HCT116 (cell line): ENCODE measurements around the gene KIRREL1. TPM values are rescaled to one million over a fixed set of nuclear protein-coding genes. Genes with fewer than 3 reads are reported as not detected.
A peak's percentile ranks its signal among the peaks of the same experiment; 100 is the strongest.

Source experiments
- ATAC-seq: fragments of 200-7000 bp; cut with Tn5 transposase; 2 replicates; pipeline ENCODE4 v1.9.1; 2020; ENCODE audit warnings: mild to moderate bottlenecking, moderate library complexity
- BruUV-seq: library from RNA; stranded (reverse); fragments of 400-500 nt; replicated peaks from 2 replicates; lab custom pipeline; 2021; lab: Mats Ljungman, UMichigan
- CTCF ChIA-PET: fragments of 300-600 bp; sonication (Branson Sonifier 250); formaldehyde crosslinking; loops from one replicate; lab custom pipeline; 2021; ENCODE audit warnings: antibody characterized with exemption; lab: Charles Lee
- POLR2A ChIA-PET: fragments of 300-600, 350-600 bp; sonication (Branson Sonifier 250); formaldehyde crosslinking; loops from one replicate; lab custom pipeline; 2021; ENCODE audit warnings: antibody characterized with exemption; lab: Charles Lee
- RAD21 ChIA-PET, 2 experiments: fragments of 300-600 bp; sonication (Branson Sonifier 250); formaldehyde crosslinking; loops; one replicate each; lab custom pipeline; 2023; ENCODE audit warnings: low total read pairs in 2 of 2; ENCODE audit not compliant: uncharacterized antibody in 2 of 2, unreplicated experiment in 2 of 2, low non-redundant PET in 1 of 2; lab: Charles Lee
- DNase-seq: peaks from one replicate; pipeline ENCODE4 v3.0.0-alpha.2; 2010; ENCODE audit warnings: low read depth, low spot score
- H2AFZ ChIP-seq: fragments of 200-600 bp; shearing (Covaris generic), sonication (generic); 2 replicates; pipeline ENCODE4 v1.6.1; 2017; ENCODE audit warnings: low read depth, mixed run types, mixed read lengths, antibody characterized with exemption, low read length; ENCODE audit not compliant: poor library complexity, severe bottlenecking
- H3K27ac ChIP-seq: 2 replicates; pipeline ENCODE4 v1.5.1; 2012; ENCODE audit warnings: low read depth, low read length
- H3K27me3 ChIP-seq: fragments of 200-600 bp; sonication (generic); 2 replicates; pipeline ENCODE4 v1.6.1; 2016; ENCODE audit warnings: mixed run types, low read length, mixed read lengths; ENCODE audit not compliant: insufficient read depth
- H3K36me3 ChIP-seq, 2 experiments: fragments of 200-500 bp in 1 of 2; fragments of 200-600 bp in 1 of 2; sonication (Bioruptor generic) in 1 of 2; sonication (generic) in 1 of 2; 2 replicates each; pipeline versions ENCODE4 v1.5.1 to v1.6.1; 2014 to 2016; ENCODE audit warnings: low read length in 2 of 2, inconsistent platforms in 1 of 2, mixed read lengths in 1 of 2, mixed run types in 1 of 2; ENCODE audit not compliant: insufficient read depth in 2 of 2, control insufficient read depth in 1 of 2
- H3K4me1 ChIP-seq, 2 experiments: fragments of 200-600 bp in 1 of 2; sonication (generic) in 1 of 2; 2 replicates each; pipeline versions ENCODE4 v1.5.1 to v1.6.1; 2012 to 2017; ENCODE audit warnings: low read length in 2 of 2, inconsistent platforms in 1 of 2, mild to moderate bottlenecking in 1 of 2, mixed read lengths in 1 of 2, mixed run types in 1 of 2, moderate library complexity in 1 of 2; ENCODE audit not compliant: insufficient read depth in 2 of 2, control insufficient read depth in 1 of 2
- H3K4me2 ChIP-seq: fragments of 200-600 bp; sonication (generic); 2 replicates; pipeline ENCODE4 v1.6.1; 2017; ENCODE audit warnings: mixed run types, low read length, mixed read lengths
- H3K4me3 ChIP-seq, 2 experiments: fragments of 200-600 bp in 1 of 2; sonication (generic) in 1 of 2; replicated peaks in 1 of 2; 2 replicates each; pipeline ENCODE4 v1.5.1; 2011 to 2016; ENCODE audit warnings: low read length in 2 of 2, control low read depth in 1 of 2, low read depth in 1 of 2, mild to moderate bottlenecking in 1 of 2, mixed read lengths in 1 of 2, mixed run types in 1 of 2
- H3K79me2 ChIP-seq: fragments of 200-600 bp; sonication (generic); 2 replicates; pipeline ENCODE4 v1.6.1; 2017; ENCODE audit warnings: mild to moderate bottlenecking, mixed run types, low read length, moderate library complexity, mixed read lengths; ENCODE audit not compliant: insufficient read depth
- H3K9ac ChIP-seq: fragments of 200-600 bp; sonication (generic); 2 replicates; pipeline ENCODE4 v1.6.1; 2016; ENCODE audit warnings: low read length, mixed read lengths
- H3K9me2 ChIP-seq: fragments of 200-600 bp; sonication (generic), shearing (Covaris generic); 2 replicates; pipeline ENCODE4 v1.6.1; 2017; ENCODE audit warnings: mixed run types, mild to moderate bottlenecking, moderate library complexity; ENCODE audit not compliant: insufficient read depth
- H3K9me3 ChIP-seq, 2 experiments: fragments of 200-500 bp in 1 of 2; fragments of 200-600 bp in 1 of 2; sonication (Bioruptor generic) in 1 of 2; sonication (generic) in 1 of 2; 2 replicates each; pipeline ENCODE4 v1.6.1; 2014 to 2017; ENCODE audit warnings: low read length in 2 of 2, mixed read lengths in 2 of 2, inconsistent platforms in 1 of 2, low read depth in 1 of 2, mild to moderate bottlenecking in 1 of 2, mixed run types in 1 of 2, moderate library complexity in 1 of 2; ENCODE audit not compliant: control insufficient read depth in 1 of 2, insufficient read depth in 1 of 2
- H4K20me1 ChIP-seq: fragments of 200-600 bp; sonication (generic), shearing (Covaris generic); 2 replicates; pipeline ENCODE4 v1.6.1; 2017; ENCODE audit warnings: mixed run types, mild to moderate bottlenecking, moderate library complexity; ENCODE audit not compliant: insufficient read depth
- CTCF ChIP-seq, 3 experiments: fragments of 200-600 bp in 1 of 3; sonication (generic) in 1 of 3; IDR thresholded peaks in 2 of 3; conservative IDR thresholded peaks in 1 of 3; 2 replicates each; pipeline ENCODE4 v1.5.1; 2012 to 2017; ENCODE audit warnings: low read depth in 2 of 3, low read length in 2 of 3, antibody characterized with exemption in 1 of 3, borderline replicate concordance in 1 of 3, control low read depth in 1 of 3, mild to moderate bottlenecking in 1 of 3, mixed read lengths in 1 of 3, mixed run types in 1 of 3, moderate library complexity in 1 of 3; ENCODE audit not compliant: insufficient read depth in 1 of 3
- EGR1 ChIP-seq: IDR thresholded peaks from 2 replicates; pipeline ENCODE4 v1.6.1; 2012; ENCODE audit warnings: low read depth
- YY1 ChIP-seq: IDR thresholded peaks from 2 replicates; pipeline ENCODE4 v1.6.1; 2011; ENCODE audit warnings: low read length, low read depth, moderate library complexity, mild to moderate bottlenecking; ENCODE audit not compliant: insufficient replicate concordance; ENCODE audit errors: extremely low read depth
- ZFX ChIP-seq: fragments of 450-650 bp; IDR thresholded peaks from 2 replicates; pipeline ENCODE4 v1.6.1; 2017
- intact Hi-C: fragments of 100-400 bp; cut with micrococcal nuclease; formaldehyde crosslinking; loops from 2 replicates; pipeline ENCODE4 v1.10.0; 2022
- total RNA-seq: library from RNA; stranded (reverse); gene quantifications from one replicate; pipeline ENCODE4 v1.2.1, GENCODE V29; 2021; ENCODE audit not compliant: unreplicated experiment

The KIRREL1 gene
- total RNA-seq, 1 experiment from 2014 or later: 20.0 TPM

DNA sequence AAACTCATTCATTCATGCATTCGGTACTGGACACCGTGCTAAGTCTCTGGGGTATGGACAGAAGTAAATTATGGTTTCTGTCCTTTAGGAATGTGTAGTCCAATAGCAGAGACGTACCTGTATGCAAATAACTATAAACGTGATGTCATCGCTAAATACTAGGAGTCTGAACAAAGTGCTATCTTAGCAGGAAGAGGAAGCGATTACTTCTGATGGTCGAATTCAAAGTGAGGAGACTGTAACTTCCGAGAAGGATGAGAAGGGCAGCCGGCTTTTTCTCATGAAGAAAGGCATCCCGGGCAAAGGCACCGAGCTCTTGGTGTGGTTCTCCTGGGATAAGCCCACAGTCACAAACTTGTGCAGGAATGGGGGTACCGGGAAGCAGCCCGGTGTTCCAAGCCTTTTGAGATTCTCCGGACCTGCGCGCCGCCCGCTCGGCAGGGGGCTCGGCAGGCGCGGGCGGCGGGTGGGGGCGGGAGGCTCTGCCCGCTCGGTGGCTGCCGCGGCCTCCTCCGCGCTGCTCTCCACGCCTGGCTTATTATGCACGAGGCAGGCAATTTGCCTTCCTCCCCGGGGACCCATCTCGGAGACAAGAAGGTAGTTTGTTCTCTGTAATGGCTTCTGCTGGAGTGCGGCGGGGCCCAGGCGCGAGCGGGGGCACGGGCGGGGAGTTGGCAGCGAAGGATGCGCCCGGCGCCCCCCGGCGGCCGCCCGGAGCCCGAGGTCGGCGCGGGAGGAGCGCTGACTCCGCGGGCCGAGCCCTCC is 119.7 kb downstream of the KIRREL1 start:
- H3K27ac ChIP-seq: no peak overlapping the region
- H3K36me3 ChIP-seq: no peaks in the 10 kb centered on the region
- no peaks in the 10 kb centered on the region for H3K9me2 ChIP-seq
- peak overlapping the region; percentile 37 for H3K9ac ChIP-seq
- peak overlapping the region; percentile 83 for H3K4me2 ChIP-seq
- ChIA-PET POLR2A (no interaction called here), CTCF (interaction anchor here (0.8 to 15.6 kb wide), 9 partner anchors 9 to 149 kb away, joined by 3 to 393 read pairs (median 5); partner anchors contain the start of gene KIRREL1), RAD21 (interaction anchor here in 1 of 2 experiments (1.2 kb wide), 1 partner anchor 121 kb away, joined by 7 read pairs; no protein-coding TSS in a partner anchor)
- peaks cover 2 to 22% of the 10 kb centered on the region in 2 experiments; a peak in 2 of 4 replicates for H3K4me1 ChIP-seq
- DNase-seq (no peak), ATAC-seq (peak; percentile 86)
- TF ChIP-seq YY1 (peak; percentile 72), ZFX (peak; percentile 49; the same call in 1 of the 2 replicates), EGR1 (no peak), CTCF (IDR thresholded peaks at IDR 0.05 in 2 of 3, conservative IDR thresholded peaks at IDR 0.05 in 1 of 3; ENCODE audit: borderline replicate concordance in 1 of 3, insufficient read depth in 1 of 3, low read depth in 2 of 3, low read length in 2 of 3) (peak; percentile 10 to 61 (median 32); a peak in 3 of 6 replicates)
- peak overlapping the region; percentile 97 for H2AFZ ChIP-seq
- intact Hi-C loops: no loop called here
- peak overlapping the region; percentile 39 to 61 for H3K4me3 ChIP-seq
- H4K20me1 ChIP-seq: no peaks in the 10 kb centered on the region
- no TSS peak for BruUV-seq
- no peaks in the 10 kb centered on the region for H3K79me2 ChIP-seq
- H3K9me3 ChIP-seq: no peaks in the 10 kb centered on the region
- no peaks in the 10 kb centered on the region for H3K27me3 ChIP-seq
